Activated T-cell treated with anti-CD3 and anti-CD28 coated beads, Interleukin-2, amount 50 U/mL, for 72 hours (primary cell): ENCODE measurements around the gene HTR7. TPM values are rescaled to one million over a fixed set of nuclear protein-coding genes. Genes with fewer than 3 reads are reported as not detected.

Experiments
- ATAC-seq, 2 donors: fragments of 150-1000 bp; cut with Tn5 transposase; replicated peaks in 1 of 2; 2 replicates each; pipeline ENCODE4 v1.10.0; 2021; ENCODE audit warnings: moderate library complexity in 2 of 2, mild to moderate bottlenecking in 1 of 2
- DNase-seq, 2 donors: peaks; one replicate each; pipeline ENCODE4 v3.0.0; 2021 to 2022; ENCODE audit warnings: mixed read lengths in 1 of 2
- H3K27ac Mint-ChIP-seq: one replicate; pipeline ENCODE4 v1.8.0; 2022; ENCODE audit warnings: mild to moderate bottlenecking, moderate library complexity, mixed read lengths
- H3K27me3 Mint-ChIP-seq: one replicate; pipeline ENCODE4 v1.8.0; 2022; ENCODE audit warnings: low read depth, mixed read lengths
- H3K36me3 Mint-ChIP-seq, 2 donors: one replicate each; pipeline ENCODE4 v1.8.0; 2022; ENCODE audit warnings: mixed read lengths in 2 of 2, mild to moderate bottlenecking in 1 of 2; ENCODE audit not compliant: insufficient read depth in 2 of 2
- H3K4me1 Mint-ChIP-seq: one replicate; pipeline ENCODE4 v1.8.0; 2022; ENCODE audit warnings: low read depth, mixed read lengths
- H3K4me3 Mint-ChIP-seq, 2 donors: one replicate each; pipeline ENCODE4 v1.8.0; 2022; ENCODE audit warnings: mild to moderate bottlenecking in 2 of 2, mixed read lengths in 2 of 2, moderate library complexity in 2 of 2
- H3K9me3 Mint-ChIP-seq, 2 donors: one replicate each; pipeline ENCODE4 v1.8.0; 2022; ENCODE audit warnings: mixed read lengths in 2 of 2
- total RNA-seq, 2 donors: library from RNA; stranded (reverse); gene quantifications; one replicate each; pipeline ENCODE4 v1.2.3, GENCODE V29; 2022

HTR7 gene
- total RNA-seq, 2 donors from 2014 or later, result 0.09 to 0.10 TPM

- peak; percentile 15 to 16 for DNase-seq
- no peak for ATAC-seq
- no peaks in the 10 kb centered on the region for H3K36me3 Mint-ChIP-seq
- no peak overlapping the region for H3K27ac Mint-ChIP-seq
- H3K27me3 Mint-ChIP-seq, result peaks cover 22% of the 10 kb centered on the region
- H3K4me3 Mint-ChIP-seq, result no peak overlapping the region
- peaks cover 5% of the 10 kb centered on the region for H3K4me1 Mint-ChIP-seq
- no peaks in the 10 kb centered on the region for H3K9me3 Mint-ChIP-seq
These were observed 70.2 kb downstream of the HTR7 start for GRCh38 chr10:90787393-90788198.

- H3K27me3 Mint-ChIP-seq, result peaks cover 22% of the 10 kb centered on the region
- no peak for DNase-seq
- H3K4me1 Mint-ChIP-seq, result peaks cover 5% of the 10 kb centered on the region
- H3K36me3 Mint-ChIP-seq, result no peaks in the 10 kb centered on the region
- ATAC-seq, result no peak
- H3K27ac Mint-ChIP-seq, result no peak overlapping the region
- no peak overlapping the region for H3K4me3 Mint-ChIP-seq
- no peaks in the 10 kb centered on the region for H3K9me3 Mint-ChIP-seq
These were observed 72.1 kb downstream of the HTR7 start for GRCh38 chr10:90785782-90786181.

- no peaks in the 10 kb centered on the region for H3K9me3 Mint-ChIP-seq
- H3K36me3 Mint-ChIP-seq, result no peaks in the 10 kb centered on the region
- peaks cover 16% of the 10 kb centered on the region for H3K27me3 Mint-ChIP-seq
- peaks cover 5% of the 10 kb centered on the region for H3K4me1 Mint-ChIP-seq
- ATAC-seq (no peak), DNase-seq (no peak)
- H3K4me3 Mint-ChIP-seq, result no peak overlapping the region
- H3K27ac Mint-ChIP-seq, result no peak overlapping the region
These were observed 73.1 kb downstream of the HTR7 start for GRCh38 chr10:90784771-90785170.

- ATAC-seq (no peak), DNase-seq (no peak)
- Mint-ChIP-seq H3K27me3 (peaks cover 9% of the 10 kb centered on the region), H3K36me3 (no peaks in the 10 kb centered on the region), H3K4me3 (no peak overlapping the region), H3K27ac (no peak overlapping the region), H3K9me3 (no peaks in the 10 kb centered on the region), H3K4me1 (no peaks in the 10 kb centered on the region)
These were observed 77.4 kb downstream of the HTR7 start for GRCh38 chr10:90780488-90780887.

- no peak overlapping the region for H3K27ac Mint-ChIP-seq
- no peaks in the 10 kb centered on the region for H3K4me1 Mint-ChIP-seq
- ATAC-seq (no peak), DNase-seq (no peak)
- H3K9me3 Mint-ChIP-seq, result no peaks in the 10 kb centered on the region
- no peak overlapping the region for H3K4me3 Mint-ChIP-seq
- H3K27me3 Mint-ChIP-seq, result peaks cover 5% of the 10 kb centered on the region
- no peaks in the 10 kb centered on the region for H3K36me3 Mint-ChIP-seq
These were observed 78.3 kb downstream of the HTR7 start for GRCh38 chr10:90779548-90779947.

GRCh38 chr10:90777621-90778020 is 80.2 kb downstream of the HTR7 start:
- DNase-seq (no peak), ATAC-seq (no peak)
- Mint-ChIP-seq H3K4me1 (no peaks in the 10 kb centered on the region), H3K9me3 (no peaks in the 10 kb centered on the region), H3K27me3 (peaks cover 5% of the 10 kb centered on the region), H3K36me3 (no peaks in the 10 kb centered on the region), H3K4me3 (no peak overlapping the region), H3K27ac (no peak overlapping the region)

GRCh38 chr10:90775351-90776028 is 82.3 kb downstream of the HTR7 start:
- Mint-ChIP-seq H3K27me3 (peaks cover 5% of the 10 kb centered on the region), H3K9me3 (no peaks in the 10 kb centered on the region)

GRCh38 chr10:90769946-90770841 is 87.6 kb downstream of the HTR7 start:
- no peak overlapping the region for H3K27ac Mint-ChIP-seq
- no peaks in the 10 kb centered on the region for H3K4me1 Mint-ChIP-seq
- peaks cover 16% of the 10 kb centered on the region for H3K27me3 Mint-ChIP-seq
- DNase-seq, result no peak
- no peaks in the 10 kb centered on the region for H3K36me3 Mint-ChIP-seq
- ATAC-seq, result no peak
- no peak overlapping the region for H3K4me3 Mint-ChIP-seq
- H3K9me3 Mint-ChIP-seq, result peaks cover 0 to 2% of the 10 kb centered on the region in 2 donors

More at GRCh38 chr10:90775351-90776028, 82.3 kb downstream of the HTR7 start:
- Mint-ChIP-seq H3K36me3 (no peaks in the 10 kb centered on the region), H3K4me3 (no peak overlapping the region), H3K4me1 (no peaks in the 10 kb centered on the region), H3K27ac (no peak overlapping the region)
- ATAC-seq (no peak), DNase-seq (no peak)

GRCh38 chr10:90751107-90751997 is 106.5 kb downstream of the HTR7 start:
- peak; percentile 43 to 53 for DNase-seq
- no peaks in the 10 kb centered on the region for H3K9me3 Mint-ChIP-seq

GRCh38 chr10:90746829-90747228 is 111.0 kb downstream of the HTR7 start:
- Mint-ChIP-seq H3K9me3 (no peaks in the 10 kb centered on the region), H3K36me3 (no peaks in the 10 kb centered on the region), H3K27ac (no peak overlapping the region), H3K4me1 (no peaks in the 10 kb centered on the region), H3K27me3 (peaks cover 44% of the 10 kb centered on the region), H3K4me3 (no peak overlapping the region)
- DNase-seq (no peak), ATAC-seq (no peak)

More at GRCh38 chr10:90751107-90751997, 106.5 kb downstream of the HTR7 start:
- H3K27me3 Mint-ChIP-seq, result peaks cover 42% of the 10 kb centered on the region
- no peak overlapping the region for H3K27ac Mint-ChIP-seq
- no peaks in the 10 kb centered on the region for H3K4me1 Mint-ChIP-seq
- no peaks in the 10 kb centered on the region for H3K36me3 Mint-ChIP-seq
- H3K4me3 Mint-ChIP-seq, result no peak overlapping the region
- peak; percentile 56 to 67 for ATAC-seq

GRCh38 chr10:90745565-90745964 is 112.3 kb downstream of the HTR7 start:
- no peaks in the 10 kb centered on the region for H3K4me1 Mint-ChIP-seq
- no peaks in the 10 kb centered on the region for H3K9me3 Mint-ChIP-seq
- no peak overlapping the region for H3K4me3 Mint-ChIP-seq
- H3K36me3 Mint-ChIP-seq, result no peaks in the 10 kb centered on the region
- H3K27me3 Mint-ChIP-seq, result peaks cover 31% of the 10 kb centered on the region
- ATAC-seq, result no peak
- DNase-seq, result no peak
- H3K27ac Mint-ChIP-seq, result no peak overlapping the region

GRCh38 chr10:90743291-90743690 is 114.5 kb downstream of the HTR7 start:
- H3K9me3 Mint-ChIP-seq, result no peaks in the 10 kb centered on the region
- peaks cover 50% of the 10 kb centered on the region for H3K27me3 Mint-ChIP-seq
- H3K27ac Mint-ChIP-seq, result no peak overlapping the region
- DNase-seq (no peak), ATAC-seq (no peak)
- no peaks in the 10 kb centered on the region for H3K4me1 Mint-ChIP-seq
- no peaks in the 10 kb centered on the region for H3K36me3 Mint-ChIP-seq
- no peak overlapping the region for H3K4me3 Mint-ChIP-seq
